ENCODE measurements around the gene FCN1. TPM values are rescaled to one million over a fixed set of nuclear protein-coding genes. Genes with fewer than 3 reads are reported as not detected.
"Not testable (repeated sequence)": the region's sequence is repeated elsewhere in the genome, so short reads cannot be mapped to it uniquely, and the experiment has no call there.

FCN1 gene
- total RNA-seq, 4 donors from 2014 or later: 1.3 to 27.0 (median 10.9) TPM

DNA sequence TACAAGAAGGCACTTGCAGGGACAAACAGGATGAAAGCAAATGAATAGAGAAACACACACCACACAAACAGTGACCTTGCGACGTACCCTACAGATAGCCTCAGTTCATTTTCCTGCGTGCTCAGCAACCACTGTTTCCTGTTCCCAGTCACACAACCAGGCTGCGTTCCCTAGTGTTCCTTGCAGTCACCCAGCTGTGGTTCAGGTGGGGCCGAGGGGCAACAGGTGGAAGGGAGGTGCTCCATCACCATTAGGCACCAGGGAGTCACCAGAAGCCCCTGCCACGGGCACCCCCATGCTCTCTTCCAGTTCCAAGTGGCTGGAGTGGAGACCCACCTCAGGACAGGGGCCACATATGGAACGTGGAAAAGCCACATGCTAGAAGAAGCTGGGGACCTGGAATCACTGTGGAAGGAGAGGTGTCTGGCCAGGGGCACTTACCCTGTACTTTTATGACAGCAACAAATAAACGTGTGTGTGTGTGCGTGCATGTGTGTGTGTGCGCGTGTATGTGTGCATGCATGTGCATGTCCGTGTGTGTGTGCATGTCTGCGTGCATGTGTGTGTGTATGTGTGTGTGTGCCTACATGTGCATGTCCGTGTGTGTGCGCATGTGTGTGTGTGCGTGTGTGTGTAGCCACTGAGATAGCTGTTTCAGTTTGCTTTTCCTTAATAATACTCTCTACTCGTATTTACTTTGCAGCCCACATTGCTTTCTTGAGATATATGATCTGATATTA is 55.9 kb downstream of the FCN1 start:
- TF ChIP-seq, protein P1, sequence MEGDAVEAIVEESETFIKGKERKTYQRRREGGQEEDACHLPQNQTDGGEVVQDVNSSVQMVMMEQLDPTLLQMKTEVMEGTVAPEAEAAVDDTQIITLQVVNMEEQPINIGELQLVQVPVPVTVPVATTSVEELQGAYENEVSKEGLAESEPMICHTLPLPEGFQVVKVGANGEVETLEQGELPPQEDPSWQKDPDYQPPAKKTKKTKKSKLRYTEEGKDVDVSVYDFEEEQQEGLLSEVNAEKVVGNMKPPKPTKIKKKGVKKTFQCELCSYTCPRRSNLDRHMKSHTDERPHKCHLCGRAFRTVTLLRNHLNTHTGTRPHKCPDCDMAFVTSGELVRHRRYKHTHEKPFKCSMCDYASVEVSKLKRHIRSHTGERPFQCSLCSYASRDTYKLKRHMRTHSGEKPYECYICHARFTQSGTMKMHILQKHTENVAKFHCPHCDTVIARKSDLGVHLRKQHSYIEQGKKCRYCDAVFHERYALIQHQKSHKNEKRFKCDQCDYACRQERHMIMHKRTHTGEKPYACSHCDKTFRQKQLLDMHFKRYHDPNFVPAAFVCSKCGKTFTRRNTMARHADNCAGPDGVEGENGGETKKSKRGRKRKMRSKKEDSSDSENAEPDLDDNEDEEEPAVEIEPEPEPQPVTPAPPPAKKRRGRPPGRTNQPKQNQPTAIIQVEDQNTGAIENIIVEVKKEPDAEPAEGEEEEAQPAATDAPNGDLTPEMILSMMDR (IDR thresholded peaks at IDR 0.05): no peak
- no peak for DNase-seq (ENCODE audit: low spot score)
- ATAC-seq (ENCODE audit: low FRiP score): no peak

DNA sequence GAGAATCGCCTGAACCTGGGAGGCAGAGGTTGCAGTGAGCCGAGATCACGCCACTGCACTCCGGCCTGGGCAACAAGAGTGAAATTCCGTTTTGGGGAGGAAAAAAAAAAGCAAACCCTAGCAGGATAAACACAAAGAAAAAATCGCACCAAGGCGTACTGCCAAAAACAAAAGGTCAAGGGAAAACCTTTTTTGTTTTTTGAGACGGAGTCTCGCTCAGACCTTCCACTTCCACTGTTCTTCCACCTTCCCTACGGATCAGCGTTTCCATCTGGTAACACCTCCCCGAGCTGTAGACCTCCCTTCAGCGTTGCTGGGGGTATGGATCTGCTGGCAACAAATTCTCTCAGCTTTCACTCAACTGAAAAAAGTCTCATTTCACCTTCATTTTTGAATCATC is 57.2 kb downstream of the FCN1 start:
- DNase-seq (ENCODE audit: low spot score) (no peak), ATAC-seq (ENCODE audit: low FRiP score) (no peak)
- TF ChIP-seq, protein P1 (IDR thresholded peaks at IDR 0.05): no peak

DNA sequence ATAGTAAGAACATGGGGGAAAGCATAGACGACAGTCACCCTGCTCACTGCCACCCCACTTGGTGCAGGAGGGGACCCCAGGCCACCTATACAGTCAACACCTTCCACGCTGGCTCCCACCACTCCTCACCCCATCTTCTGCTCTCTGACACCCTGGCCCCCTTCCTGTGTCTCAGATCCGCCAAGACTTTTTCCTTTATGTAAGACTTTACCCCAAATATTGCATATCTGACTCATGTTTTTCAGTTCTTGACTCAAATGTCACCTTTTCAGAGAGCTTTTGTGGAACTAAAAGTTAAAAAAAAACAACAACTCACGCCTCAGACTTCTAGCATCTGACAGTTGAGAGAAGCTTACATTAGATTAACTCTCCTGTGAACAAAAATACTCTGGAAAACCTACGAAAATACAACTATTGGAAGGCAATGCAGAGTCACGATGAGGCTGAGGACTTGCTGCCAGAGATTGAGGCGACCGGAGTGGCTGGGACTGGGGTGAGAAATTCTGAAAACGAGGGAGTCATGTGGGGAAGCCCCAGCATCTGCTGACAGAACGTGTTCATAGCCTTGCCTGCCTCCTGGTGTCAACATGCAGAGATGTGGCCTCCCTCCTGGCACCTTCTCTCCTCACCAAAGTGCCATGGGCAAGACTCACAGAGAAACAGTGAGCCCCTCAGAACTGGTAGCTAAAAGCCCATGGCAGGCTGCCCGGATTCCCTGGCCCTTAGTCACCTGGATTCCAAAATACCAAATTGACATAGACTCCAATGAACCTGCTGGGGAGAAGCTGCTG is 59.5 kb downstream of the FCN1 start:
- TF ChIP-seq, protein P1 (IDR thresholded peaks at IDR 0.05): no peak
- no peak for ATAC-seq (ENCODE audit: low FRiP score)

DNA sequence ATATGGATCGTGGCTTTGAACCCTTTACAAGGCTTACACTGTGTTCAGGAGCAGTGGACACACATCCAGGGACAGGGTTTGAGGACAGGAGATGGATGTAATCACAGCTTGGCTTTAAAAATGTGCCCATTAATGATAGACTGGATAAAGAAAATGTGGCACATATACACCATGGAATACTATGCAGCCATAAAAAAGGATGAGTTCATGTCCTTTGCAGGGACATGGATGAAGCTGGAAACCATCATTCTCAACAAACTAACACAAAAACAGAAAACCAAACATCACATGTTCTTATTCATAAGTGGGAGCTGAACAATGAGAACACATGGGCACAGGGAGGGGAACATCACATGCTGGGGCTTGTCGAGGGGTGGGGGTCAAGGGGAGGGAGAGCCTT is 60.3 kb downstream of the FCN1 start:
- not testable (repeated sequence) for ATAC-seq (ENCODE audit: low FRiP score); DNase-seq (ENCODE audit: low spot score)

More for the DNA sequence above, 59.5 kb downstream of the FCN1 start:
- no peak for DNase-seq (ENCODE audit: low spot score)

DNA sequence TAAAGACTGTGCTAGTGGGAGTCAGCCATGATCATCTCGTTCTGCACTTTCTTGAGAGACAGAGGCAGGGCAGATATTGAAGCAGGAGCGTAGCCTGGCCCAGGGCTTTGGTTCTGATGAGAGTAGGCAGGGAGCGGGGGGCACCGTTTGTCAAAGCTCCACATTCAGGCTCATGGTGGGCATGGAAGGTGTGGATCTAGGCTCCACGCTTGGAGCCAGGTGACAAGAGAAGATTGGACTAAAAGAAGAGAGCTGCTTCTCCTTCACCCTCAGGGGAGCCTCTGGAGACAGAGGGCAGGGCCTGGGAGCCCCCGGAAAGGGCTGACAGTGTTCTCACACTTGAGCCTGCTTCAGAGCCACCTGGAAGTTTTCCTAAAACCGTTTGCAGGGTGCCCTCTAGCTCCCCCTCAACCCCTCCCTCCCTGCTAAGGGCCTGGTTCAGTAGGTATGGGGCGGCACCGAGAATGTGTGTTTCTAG is 61.8 kb downstream of the FCN1 start:
- ATAC-seq (ENCODE audit: low FRiP score) (no peak), DNase-seq (ENCODE audit: low spot score) (no peak)
- TF ChIP-seq, protein P1 (IDR thresholded peaks at IDR 0.05): no peak

Small RNA genes within 50 kb of the gene (small RNA-seq; reads per million reads assigned to genes)
- gene AL603650.1: not detected

Other genes starting within 250 kb of the FCN1 start
- gene FCN2, start 37.1 kb downstream of the FCN1 start, total RNA-seq: 1 to 10 TPM in 1 of 4 donors, under 1 TPM in 1, not detected in 2; 0.84 to 2.6 TPM
- gene OLFM1, start 169.8 kb upstream of the FCN1 start, total RNA-seq: 10 to 100 TPM; 12.1 to 31.4 (median 23.2) TPM

Measured in omental fat pad (tissue), 4 donors.